ENCODE results near the gene CASP12.

CASP12 gene

DNA sequence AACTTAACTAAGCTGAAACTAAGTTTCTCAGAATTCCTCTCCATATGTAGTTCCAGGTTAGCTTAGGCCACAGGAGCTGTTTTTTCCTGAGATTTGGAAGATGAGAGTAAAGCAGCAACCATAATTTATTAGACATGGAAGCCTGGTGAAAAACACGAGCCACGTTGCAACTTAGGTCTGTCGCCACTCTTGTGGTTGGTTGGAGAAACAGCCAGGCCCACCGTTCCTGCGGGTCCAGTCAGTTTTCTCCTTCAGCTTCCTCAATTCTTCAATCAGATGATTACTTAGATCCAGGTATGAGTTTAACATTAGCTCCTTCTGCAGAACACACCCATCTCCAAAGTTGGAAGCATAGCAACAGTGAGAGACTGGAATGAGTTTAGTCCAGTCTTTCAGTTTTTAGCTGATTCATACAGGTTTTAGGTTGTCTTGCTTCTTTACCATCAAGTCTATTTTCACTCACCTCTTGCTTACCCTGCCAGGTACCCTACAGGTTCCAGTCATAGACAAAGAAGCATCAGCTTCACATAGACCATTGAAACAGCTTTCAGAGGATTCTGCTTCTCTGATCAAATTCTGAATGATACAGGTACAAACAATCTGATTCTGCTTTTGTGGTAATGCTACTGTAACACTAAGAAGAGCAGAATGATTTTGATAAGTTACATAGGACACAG lies 18.6 kb downstream of the CASP12 start:
- no peak overlapping the region for H3K4me3 ChIP-seq (ENCODE audit: low read length)
- no peaks in the 10 kb centered on the region for H3K36me3 ChIP-seq (ENCODE audit: control insufficient read depth, insufficient read depth, low read length)
- no peaks in the 10 kb centered on the region for H3K4me1 ChIP-seq (ENCODE audit: control insufficient read depth, insufficient read depth, low read length)
- no peak overlapping the region for H3K27ac ChIP-seq (ENCODE audit: low read depth, low read length)
- H3K27me3 ChIP-seq (ENCODE audit: control insufficient read depth, insufficient read depth, low read length), result no peaks in the 10 kb centered on the region
- H3K9ac ChIP-seq (ENCODE audit: low read length), result no peak overlapping the region

DNA sequence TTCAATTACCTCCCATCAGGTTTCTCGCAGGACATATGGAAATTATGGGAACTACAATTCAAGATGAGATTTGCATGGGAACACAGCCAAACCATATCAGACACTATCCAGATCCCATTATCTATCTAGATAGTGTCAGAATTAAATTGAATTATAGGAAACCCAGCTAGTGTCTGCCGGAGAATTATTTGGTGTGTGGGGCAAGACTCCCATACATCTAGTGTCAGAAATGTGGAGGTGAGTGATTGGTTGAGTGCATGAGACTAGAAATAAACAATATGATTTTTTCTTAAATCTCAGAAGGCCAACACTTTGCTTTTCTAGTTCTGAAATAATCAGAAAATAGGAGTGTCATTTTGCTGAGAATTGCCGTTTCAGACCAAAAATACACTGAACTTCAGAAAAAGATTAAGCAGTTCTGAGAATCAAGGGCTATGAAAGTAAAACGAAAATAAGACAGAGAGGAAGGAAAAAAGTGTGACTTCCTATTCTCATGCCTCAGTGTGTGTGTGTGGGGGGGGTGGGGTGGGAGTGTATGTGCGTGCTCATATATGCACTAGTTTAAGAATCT lies 21.3 kb downstream of the CASP12 start:
- Histone ChIP-seq H3K4me1 (ENCODE audit: control insufficient read depth, insufficient read depth, low read length) (no peaks in the 10 kb centered on the region), H3K27me3 (ENCODE audit: control insufficient read depth, insufficient read depth, low read length) (no peaks in the 10 kb centered on the region), H3K9ac (ENCODE audit: low read length) (no peak overlapping the region), H3K4me3 (ENCODE audit: low read length) (no peak overlapping the region), H3K36me3 (ENCODE audit: control insufficient read depth, insufficient read depth, low read length) (no peaks in the 10 kb centered on the region), H3K27ac (ENCODE audit: low read depth, low read length) (no peak overlapping the region)

DNA sequence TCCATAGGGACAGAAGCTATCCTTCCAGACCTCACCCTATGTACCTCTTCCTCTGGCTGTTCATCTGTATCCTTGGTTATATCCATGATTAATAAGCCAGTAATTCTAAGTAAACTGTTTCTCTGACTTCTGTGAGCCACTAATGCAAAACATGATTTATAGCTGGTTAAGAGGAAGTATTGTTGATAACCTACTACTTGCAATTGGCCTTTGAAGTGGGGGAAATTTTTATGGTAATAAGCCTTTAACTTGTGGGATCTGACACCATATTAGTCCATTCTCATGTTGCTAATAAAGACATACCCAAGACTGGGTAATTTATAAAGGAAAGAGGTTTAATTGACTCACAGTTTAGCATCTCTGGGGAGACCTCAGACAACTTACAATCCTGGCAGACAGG lies 21.9 kb downstream of the CASP12 start:
- no peak overlapping the region for H3K4me3 ChIP-seq (ENCODE audit: low read length)
- no peak overlapping the region for H3K9ac ChIP-seq (ENCODE audit: low read length)
- no peaks in the 10 kb centered on the region for H3K27me3 ChIP-seq (ENCODE audit: control insufficient read depth, insufficient read depth, low read length)
- H3K4me1 ChIP-seq (ENCODE audit: control insufficient read depth, insufficient read depth, low read length), result no peaks in the 10 kb centered on the region
- no peak overlapping the region for H3K27ac ChIP-seq (ENCODE audit: low read depth, low read length)
- H3K36me3 ChIP-seq (ENCODE audit: control insufficient read depth, insufficient read depth, low read length), result no peaks in the 10 kb centered on the region

- Histone ChIP-seq H3K27me3 (ENCODE audit: control insufficient read depth, insufficient read depth, low read length) (no peaks in the 10 kb centered on the region), H3K36me3 (ENCODE audit: control insufficient read depth, insufficient read depth, low read length) (no peaks in the 10 kb centered on the region), H3K4me3 (ENCODE audit: low read length) (no peak overlapping the region), H3K9ac (ENCODE audit: low read length) (no peak overlapping the region), H3K27ac (ENCODE audit: low read depth, low read length) (no peak overlapping the region), H3K4me1 (ENCODE audit: control insufficient read depth, insufficient read depth, low read length) (no peaks in the 10 kb centered on the region)
Measured at GRCh38 chr11:104873252-104873651, 25.0 kb downstream of the CASP12 start.

DNA sequence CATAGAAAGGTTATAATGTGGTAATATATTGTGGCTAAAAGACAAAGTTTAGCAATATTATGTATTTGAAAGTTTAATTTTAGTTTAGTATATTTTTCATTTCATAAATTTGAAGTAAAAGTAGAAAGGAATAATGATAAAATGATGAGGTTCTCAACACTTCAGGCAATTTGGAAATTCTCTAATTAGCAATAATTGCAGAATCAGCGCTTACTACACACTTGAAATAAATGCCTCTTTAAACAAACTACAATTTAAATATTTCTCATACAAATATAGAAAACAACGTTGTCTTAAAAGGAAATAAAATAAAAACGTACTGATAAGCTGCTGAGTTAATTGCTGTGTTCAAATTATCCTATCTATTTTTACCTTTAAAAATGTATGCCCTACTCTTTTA lies 25.9 kb downstream of the CASP12 start:
- Histone ChIP-seq H3K4me3 (ENCODE audit: low read length) (no peak overlapping the region), H3K27me3 (ENCODE audit: control insufficient read depth, insufficient read depth, low read length) (no peaks in the 10 kb centered on the region), H3K4me1 (ENCODE audit: control insufficient read depth, insufficient read depth, low read length) (no peaks in the 10 kb centered on the region), H3K27ac (ENCODE audit: low read depth, low read length) (no peak overlapping the region), H3K9ac (ENCODE audit: low read length) (no peak overlapping the region), H3K36me3 (ENCODE audit: control insufficient read depth, insufficient read depth, low read length) (no peaks in the 10 kb centered on the region)

DNA sequence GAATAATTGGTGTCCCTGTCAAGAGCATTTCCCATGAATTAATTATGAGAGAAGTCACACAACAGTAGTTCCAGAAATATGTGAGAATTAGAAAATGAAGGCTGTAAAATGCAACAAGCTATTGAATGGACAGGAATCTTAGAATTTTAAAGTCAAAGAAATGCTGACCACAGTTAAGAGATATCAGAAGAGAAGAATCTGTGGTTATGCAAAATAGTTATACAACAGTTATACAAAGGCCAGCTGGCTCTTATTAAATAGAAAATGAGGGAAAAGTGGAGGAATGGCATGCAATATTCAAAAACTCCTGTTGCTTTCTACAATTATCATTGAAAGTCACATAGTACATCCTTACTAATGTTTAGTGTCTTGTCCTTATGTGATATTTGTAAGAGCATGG lies 27.4 kb downstream of the CASP12 start:
- H3K9ac ChIP-seq (ENCODE audit: low read length), result no peak overlapping the region
- no peak overlapping the region for H3K27ac ChIP-seq (ENCODE audit: low read depth, low read length)
- H3K27me3 ChIP-seq (ENCODE audit: control insufficient read depth, insufficient read depth, low read length), result no peaks in the 10 kb centered on the region
- H3K4me1 ChIP-seq (ENCODE audit: control insufficient read depth, insufficient read depth, low read length), result no peaks in the 10 kb centered on the region
- H3K4me3 ChIP-seq (ENCODE audit: low read length), result no peak overlapping the region
- no peaks in the 10 kb centered on the region for H3K36me3 ChIP-seq (ENCODE audit: control insufficient read depth, insufficient read depth, low read length)

DNA sequence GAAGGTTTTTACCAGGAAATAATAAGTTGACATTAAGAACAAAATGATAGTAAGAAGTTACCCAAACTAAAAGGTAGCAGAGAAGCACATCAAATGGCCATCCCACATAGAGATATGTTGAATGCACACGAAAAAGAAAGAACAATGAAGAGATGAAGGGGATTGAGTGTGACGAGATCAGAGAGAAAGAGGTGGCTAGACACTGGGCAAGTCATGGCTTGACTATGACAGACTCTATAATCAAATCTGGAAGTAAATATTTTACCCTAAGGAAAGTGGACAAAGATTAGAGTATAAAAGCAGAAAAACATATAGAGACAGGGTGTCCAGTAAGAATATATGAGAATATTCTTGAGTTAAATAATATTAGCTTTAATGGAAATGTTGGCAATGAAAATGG lies 31.4 kb downstream of the CASP12 start:
- H3K27ac ChIP-seq (ENCODE audit: low read depth, low read length), result no peak overlapping the region
- no peaks in the 10 kb centered on the region for H3K27me3 ChIP-seq (ENCODE audit: control insufficient read depth, insufficient read depth, low read length)
- no peak overlapping the region for H3K4me3 ChIP-seq (ENCODE audit: low read length)
- H3K9ac ChIP-seq (ENCODE audit: low read length), result no peak overlapping the region
- no peaks in the 10 kb centered on the region for H3K36me3 ChIP-seq (ENCODE audit: control insufficient read depth, insufficient read depth, low read length)
- H3K4me1 ChIP-seq (ENCODE audit: control insufficient read depth, insufficient read depth, low read length), result no peaks in the 10 kb centered on the region

DNA sequence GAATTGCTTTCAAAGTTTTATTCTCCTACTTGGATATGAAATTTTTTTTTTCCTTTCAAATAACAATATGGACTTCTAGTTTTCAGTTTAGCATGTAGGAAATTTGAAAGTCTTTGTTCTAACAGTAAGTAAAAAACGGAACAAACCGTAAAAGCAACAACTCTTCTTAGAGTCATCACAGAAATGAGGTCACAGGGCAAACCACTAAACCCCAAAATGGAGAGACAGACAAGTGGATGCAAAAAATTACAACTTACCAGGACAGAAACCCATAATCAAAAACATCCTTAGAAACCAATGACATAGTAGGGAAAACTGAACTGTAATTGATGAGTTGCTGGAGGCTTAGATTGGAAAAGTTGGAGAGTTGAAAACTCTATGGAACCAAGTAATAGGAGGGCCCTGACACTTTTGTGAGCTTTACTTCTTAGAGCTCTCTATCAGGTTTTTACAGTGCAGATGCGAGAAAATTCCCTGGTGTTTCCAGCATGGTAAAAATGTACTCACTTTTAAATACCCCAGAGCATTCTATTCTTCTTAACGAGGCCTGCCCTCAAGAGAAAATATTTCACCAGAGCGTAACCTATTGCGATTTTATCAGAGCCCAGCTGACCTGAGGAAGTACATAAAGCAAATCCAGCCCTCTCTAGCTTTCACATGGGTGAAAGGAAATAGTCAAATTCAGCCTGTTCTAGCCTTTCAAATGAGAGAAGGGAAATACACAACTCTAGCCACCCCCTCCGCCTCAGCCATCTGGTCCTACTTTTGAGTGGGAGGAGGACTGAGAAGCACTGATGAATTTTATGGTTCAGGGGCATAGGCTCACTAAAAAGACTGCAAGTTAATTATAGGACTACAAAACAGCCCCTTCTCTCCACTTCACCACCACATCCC lies 39.1 kb downstream of the CASP12 start:
- no peak overlapping the region for H3K4me3 ChIP-seq (ENCODE audit: low read length)
- H3K4me1 ChIP-seq (ENCODE audit: control insufficient read depth, insufficient read depth, low read length), result no peaks in the 10 kb centered on the region
- no peaks in the 10 kb centered on the region for H3K36me3 ChIP-seq (ENCODE audit: control insufficient read depth, insufficient read depth, low read length)
- no peaks in the 10 kb centered on the region for H3K27me3 ChIP-seq (ENCODE audit: control insufficient read depth, insufficient read depth, low read length)
- no peak overlapping the region for H3K9ac ChIP-seq (ENCODE audit: low read length)
- no peak overlapping the region for H3K27ac ChIP-seq (ENCODE audit: low read depth, low read length)

DNA sequence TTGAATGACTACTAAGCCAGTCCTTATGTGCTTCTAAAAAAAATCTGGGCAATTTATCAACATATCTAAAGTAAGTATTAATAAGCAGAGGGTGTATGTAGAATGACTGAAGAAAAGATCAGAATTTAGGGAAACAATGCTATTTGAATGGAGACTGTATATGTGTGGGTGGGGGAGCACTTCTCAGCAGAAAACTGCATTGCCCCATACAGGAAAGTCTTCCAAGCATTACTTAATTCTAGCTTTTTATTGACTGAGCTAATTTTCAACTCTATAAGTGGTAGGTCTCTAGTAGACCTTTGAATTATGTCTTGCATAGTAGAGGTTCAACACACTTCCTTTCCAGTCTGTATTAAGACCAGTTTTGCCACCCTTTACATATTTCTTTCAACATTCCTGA lies 41.7 kb downstream of the CASP12 start:
- Histone ChIP-seq H3K4me3 (ENCODE audit: low read length) (no peak overlapping the region), H3K36me3 (ENCODE audit: control insufficient read depth, insufficient read depth, low read length) (no peaks in the 10 kb centered on the region), H3K27me3 (ENCODE audit: control insufficient read depth, insufficient read depth, low read length) (no peaks in the 10 kb centered on the region), H3K4me1 (ENCODE audit: control insufficient read depth, insufficient read depth, low read length) (no peaks in the 10 kb centered on the region), H3K9ac (ENCODE audit: low read length) (no peak overlapping the region), H3K27ac (ENCODE audit: low read depth, low read length) (no peak overlapping the region)

GRCh38 chr11:104855965-104856364 lies 42.3 kb downstream of the CASP12 start:
- no peaks in the 10 kb centered on the region for H3K4me1 ChIP-seq (ENCODE audit: control insufficient read depth, insufficient read depth, low read length)
- H3K4me3 ChIP-seq (ENCODE audit: low read length), result no peak overlapping the region
- H3K36me3 ChIP-seq (ENCODE audit: control insufficient read depth, insufficient read depth, low read length), result no peaks in the 10 kb centered on the region
- H3K27me3 ChIP-seq (ENCODE audit: control insufficient read depth, insufficient read depth, low read length), result no peaks in the 10 kb centered on the region
- no peak overlapping the region for H3K27ac ChIP-seq (ENCODE audit: low read depth, low read length)
- no peak overlapping the region for H3K9ac ChIP-seq (ENCODE audit: low read length)

DNA sequence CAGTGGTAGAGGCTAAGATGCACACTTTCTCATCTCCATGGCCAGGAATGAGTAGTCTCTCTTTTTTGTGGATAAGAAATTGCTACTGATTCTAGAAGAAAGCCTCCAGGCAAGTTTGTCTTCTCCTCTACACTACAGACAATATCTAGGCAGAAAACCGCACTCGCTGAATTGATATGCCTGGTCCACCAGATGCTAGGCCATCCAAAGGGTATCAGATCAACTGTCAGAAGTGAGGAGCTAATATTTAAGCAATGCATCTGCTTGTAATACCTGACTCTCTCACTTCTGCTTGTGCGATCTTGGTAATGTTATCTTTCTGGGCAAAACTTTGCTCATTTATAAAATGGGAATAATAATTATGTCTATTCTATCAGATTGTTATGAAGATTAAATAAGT lies 45.0 kb downstream of the CASP12 start:
- no peaks in the 10 kb centered on the region for H3K36me3 ChIP-seq (ENCODE audit: control insufficient read depth, insufficient read depth, low read length)
- no peak overlapping the region for H3K4me3 ChIP-seq (ENCODE audit: low read length)
- H3K9ac ChIP-seq (ENCODE audit: low read length), result no peak overlapping the region
- no peaks in the 10 kb centered on the region for H3K27me3 ChIP-seq (ENCODE audit: control insufficient read depth, insufficient read depth, low read length)
- no peaks in the 10 kb centered on the region for H3K4me1 ChIP-seq (ENCODE audit: control insufficient read depth, insufficient read depth, low read length)
- H3K27ac ChIP-seq (ENCODE audit: low read depth, low read length), result no peak overlapping the region

GRCh38 chr11:104852811-104853210 lies 45.4 kb downstream of the CASP12 start:
- Histone ChIP-seq H3K36me3 (ENCODE audit: control insufficient read depth, insufficient read depth, low read length) (no peaks in the 10 kb centered on the region), H3K27me3 (ENCODE audit: control insufficient read depth, insufficient read depth, low read length) (no peaks in the 10 kb centered on the region), H3K4me3 (ENCODE audit: low read length) (no peak overlapping the region), H3K4me1 (ENCODE audit: control insufficient read depth, insufficient read depth, low read length) (no peaks in the 10 kb centered on the region), H3K27ac (ENCODE audit: low read depth, low read length) (no peak overlapping the region), H3K9ac (ENCODE audit: low read length) (no peak overlapping the region)
